ENCODE data around the gene ZNF790. TPM values are rescaled to one million over a fixed set of nuclear protein-coding genes. Genes with fewer than 3 reads are reported as not detected.

ZNF790 gene
- total and polyA plus RNA-seq, 2 of the 13 experiments (the other 11 are each of a cell fraction or from before 2014, with no cell fraction given), result 1.3 to 5.3 TPM

- 0 out of 2 replicates have a peak, but pooled peaks have one; percentile 11 for TF ChIP-seq HINFP (CRISPR knock-in tag; IDR thresholded peaks at IDR 0.05; ENCODE audit: low read depth)
- TF ChIP-seq ZBTB20 (CRISPR knock-in tag; IDR thresholded peaks at IDR 0.05; ENCODE audit: borderline replicate concordance, low read depth), result no peak
- TF ChIP-seq ZNF615 (CRISPR knock-in tag; IDR thresholded peaks at IDR 0.05; ENCODE audit: borderline replicate concordance), result no peak
- no peak for TF ChIP-seq RAD51 (IDR thresholded peaks at IDR 0.05; ENCODE audit: borderline replicate concordance)
- TF ChIP-seq ZMAT5 (CRISPR knock-in tag; IDR thresholded peaks at IDR 0.05; ENCODE audit: borderline replicate concordance, low read depth), result no peak
- TF ChIP-seq ARID2 (CRISPR knock-in tag; IDR thresholded peaks at IDR 0.05; ENCODE audit: borderline replicate concordance), result 0 out of 2 replicates have a peak, but pooled peaks have one; percentile 45
- 0 out of 2 replicates have a peak, but pooled peaks have one; percentile 27 for TF ChIP-seq ZBTB3 (CRISPR knock-in tag; IDR thresholded peaks at IDR 0.05; ENCODE audit: borderline replicate concordance, low read depth)
- no peak for TF ChIP-seq TCF12 (IDR thresholded peaks at IDR 0.05)
- no peak for TF ChIP-seq TCF12 (CRISPR knock-in tag; IDR thresholded peaks at IDR 0.05)
- TF ChIP-seq KAT2B (IDR thresholded peaks at IDR 0.05; ENCODE audit: borderline replicate concordance, low read depth, low read length), result no peak
- no peak for TF ChIP-seq ZC3H13 (CRISPR knock-in tag; IDR thresholded peaks at IDR 0.05)
- TF ChIP-seq ZNF343 (CRISPR knock-in tag; IDR thresholded peaks at IDR 0.05), result no peak
- no peak for TF ChIP-seq PCBP1 (IDR thresholded peaks at IDR 0.05; ENCODE audit: borderline replicate concordance, low read depth, low read length)
- no peak for TF ChIP-seq FOXC1 (CRISPR knock-in tag; IDR thresholded peaks at IDR 0.05; ENCODE audit: borderline replicate concordance)
- no peak for TF ChIP-seq ZNF597 (CRISPR knock-in tag; IDR thresholded peaks at IDR 0.05)
- no peak for TF ChIP-seq PAF1 (CRISPR knock-in tag; IDR thresholded peaks at IDR 0.05)
- no peak for TF ChIP-seq MAF1 (CRISPR knock-in tag; IDR thresholded peaks at IDR 0.05; ENCODE audit: borderline replicate concordance)
- 0 out of 2 replicates have a peak, but pooled peaks have one; percentile 14 for TF ChIP-seq PAXIP1 (CRISPR knock-in tag; conservative IDR thresholded peaks at IDR 0.05)
- TF ChIP-seq RARG (CRISPR knock-in tag; IDR thresholded peaks at IDR 0.05; ENCODE audit: low read depth), result no peak
- TF ChIP-seq ZNF660 (CRISPR knock-in tag; IDR thresholded peaks at IDR 0.05; ENCODE audit: borderline replicate concordance, low read depth), result no peak
- TF ChIP-seq ZNF292 (CRISPR knock-in tag; IDR thresholded peaks at IDR 0.05; ENCODE audit: borderline replicate concordance, low read depth), result no peak
- TF ChIP-seq FOXA1 (IDR thresholded peaks at IDR 0.05), result no peak
- TF ChIP-seq FOXA1 (CRISPR knock-in tag; IDR thresholded peaks at IDR 0.05), result no peak
- no peak for TF ChIP-seq DMAP1 (CRISPR knock-in tag; IDR thresholded peaks at IDR 0.05)
These were observed 12.6 kb upstream of the ZNF790 start, which contains the start of gene ZNF345 (continued) for GRCh38 chr19:36850559-36851442.
